Lung (tissue), 12 donors: ENCODE results near the gene POLR3E. TPM values are rescaled to one million over a fixed set of nuclear protein-coding genes. Genes with fewer than 3 reads are reported as not detected.

Source experiments
- ATAC-seq: fragments of 200-7000 bp; cut with Tn5 transposase; one replicate; pipeline ENCODE4 v1.9.1; 2020; ENCODE audit warnings: moderate number of reproducible peaks; ENCODE audit not compliant: insufficient read depth, low FRiP score
- DNase-seq, 3 donors: peaks; one replicate each; pipeline ENCODE4 v3.0.0-alpha.2; 2013 to 2017
- H3K27ac ChIP-seq, 2 donors: one replicate each; pipeline ENCODE4 v1.5.1; 2013; ENCODE audit warnings: mild to moderate bottlenecking in 2 of 2, moderate library complexity in 2 of 2, control low read depth in 1 of 2, inconsistent platforms in 1 of 2, low read depth in 1 of 2, low read length in 1 of 2
- H3K27me3 ChIP-seq, 3 donors: one replicate each; pipeline ENCODE4 v1.5.1; 2013; ENCODE audit warnings: low read length in 2 of 3; ENCODE audit not compliant: control insufficient read depth in 3 of 3, insufficient read depth in 3 of 3
- H3K36me3 ChIP-seq, 4 donors: one replicate each; pipeline ENCODE4 v1.5.1; 2013; ENCODE audit warnings: low read length in 4 of 4, mild to moderate bottlenecking in 1 of 4, moderate library complexity in 1 of 4; ENCODE audit not compliant: control insufficient read depth in 4 of 4, insufficient read depth in 4 of 4
- H3K4me1 ChIP-seq, 5 donors: one replicate each; pipeline ENCODE4 v1.5.1; 2013; ENCODE audit warnings: low read length in 5 of 5, mild to moderate bottlenecking in 2 of 5, moderate library complexity in 1 of 5; ENCODE audit not compliant: control insufficient read depth in 5 of 5, insufficient read depth in 5 of 5
- H3K4me3 ChIP-seq: one replicate; pipeline ENCODE4 v1.5.1; 2013; ENCODE audit warnings: mild to moderate bottlenecking, control low read depth, moderate library complexity
- H3K9ac ChIP-seq, 2 donors: one replicate each; pipeline ENCODE4 v1.5.1; 2013; ENCODE audit warnings: low read length in 2 of 2, control low read depth in 1 of 2; ENCODE audit not compliant: insufficient read depth in 1 of 2
- H3K9me3 ChIP-seq, 4 donors: one replicate each; pipeline ENCODE4 v1.5.1; 2013; ENCODE audit warnings: low read length in 3 of 4, mild to moderate bottlenecking in 1 of 4, moderate library complexity in 1 of 4; ENCODE audit not compliant: control insufficient read depth in 4 of 4, insufficient read depth in 3 of 4
- WGBS, 2 donors: extraction: QIAGEN DNeasy Blood & Tissue Kit; methylation state at CpG; one replicate each; pipeline ENCODE4 v1.1.7; 2013; 5-methylcytosine and 5-hydroxymethylcytosine counted together
- polyA plus RNA-seq, 2 donors: library from polyadenylated mRNA; stranded (reverse); fragments of 200-250 nt; gene quantifications; one replicate each; pipeline ENCODE4 v1.2.1, GENCODE V29; 2013
- total RNA-seq, 2 donors: library from RNA; depleted of rRNA in 1 of 2; stranded (reverse); fragments of >200 nt in 1 of 2; gene quantifications; one replicate each; pipeline ENCODE4 v1.2.1, GENCODE V29; 2014 to 2021
- TF ChIP-seq, protein P1 (sequence below): IDR thresholded peaks from 2 replicates; pipeline ENCODE4 v1.5.1; 2012; ENCODE audit warnings: mild to moderate bottlenecking; ENCODE audit errors: control extremely low read depth, extremely low read depth
- donor health status: control.
- donor health status: control.
- donor health status: Bipolar disorder and iron deficiency.
- donor health status: healthy.
- donor health status: DM: yes; HTN: yes; CAD: no.

The POLR3E gene
- total and polyA plus RNA-seq, 4 donors, result 23.2 to 44.3 (median 34.0) TPM

DNA sequence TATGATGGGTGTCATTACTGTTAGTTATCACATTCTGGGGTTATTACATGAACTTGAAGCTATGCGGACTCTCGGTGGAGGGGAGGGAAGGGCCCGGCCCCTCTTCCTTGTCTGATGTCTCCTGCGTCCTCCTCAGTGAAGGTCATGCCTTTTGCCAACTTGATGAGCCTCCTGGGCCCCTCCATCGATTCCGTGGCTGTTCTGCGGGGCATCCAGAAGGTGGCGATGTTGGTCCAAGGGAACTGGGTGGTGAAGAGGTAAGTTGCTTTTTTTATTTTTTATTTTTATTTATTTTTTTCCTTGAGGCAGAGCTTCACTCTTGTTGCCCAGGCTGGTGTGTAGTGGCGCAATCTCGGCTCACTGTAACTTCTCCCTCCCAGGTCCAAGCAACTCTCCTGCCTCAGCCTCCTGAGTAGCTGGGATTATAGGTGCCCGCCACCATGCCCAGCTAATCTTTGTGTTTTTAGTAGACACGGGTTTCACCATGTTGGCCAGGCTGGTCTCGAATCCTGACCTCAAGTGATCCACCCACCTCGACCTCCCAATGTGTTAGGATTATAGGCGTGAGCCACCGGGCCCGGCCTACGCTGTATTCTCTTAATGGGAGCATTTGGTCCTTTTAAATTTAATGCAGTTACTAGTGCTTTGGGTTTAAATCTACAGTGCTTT is 21.6 kb downstream of the POLR3E start:
- Histone ChIP-seq H3K4me1 (no peaks in the 10 kb centered on the region), H3K27me3 (no peaks in the 10 kb centered on the region), H3K4me3 (no peak overlapping the region), H3K9ac (no peak overlapping the region), H3K27ac (no peak overlapping the region), H3K9me3 (no peaks in the 10 kb centered on the region), H3K36me3 (peaks cover 8 to 60% (median 20%) of the 10 kb centered on the region in 4 donors)
- WGBS, 2 donors, result 84 to 89% methylated on average over 18 of the region's 18 CpGs
- DNase-seq (no peak), ATAC-seq (no peak)
- TF ChIP-seq, protein P1, sequence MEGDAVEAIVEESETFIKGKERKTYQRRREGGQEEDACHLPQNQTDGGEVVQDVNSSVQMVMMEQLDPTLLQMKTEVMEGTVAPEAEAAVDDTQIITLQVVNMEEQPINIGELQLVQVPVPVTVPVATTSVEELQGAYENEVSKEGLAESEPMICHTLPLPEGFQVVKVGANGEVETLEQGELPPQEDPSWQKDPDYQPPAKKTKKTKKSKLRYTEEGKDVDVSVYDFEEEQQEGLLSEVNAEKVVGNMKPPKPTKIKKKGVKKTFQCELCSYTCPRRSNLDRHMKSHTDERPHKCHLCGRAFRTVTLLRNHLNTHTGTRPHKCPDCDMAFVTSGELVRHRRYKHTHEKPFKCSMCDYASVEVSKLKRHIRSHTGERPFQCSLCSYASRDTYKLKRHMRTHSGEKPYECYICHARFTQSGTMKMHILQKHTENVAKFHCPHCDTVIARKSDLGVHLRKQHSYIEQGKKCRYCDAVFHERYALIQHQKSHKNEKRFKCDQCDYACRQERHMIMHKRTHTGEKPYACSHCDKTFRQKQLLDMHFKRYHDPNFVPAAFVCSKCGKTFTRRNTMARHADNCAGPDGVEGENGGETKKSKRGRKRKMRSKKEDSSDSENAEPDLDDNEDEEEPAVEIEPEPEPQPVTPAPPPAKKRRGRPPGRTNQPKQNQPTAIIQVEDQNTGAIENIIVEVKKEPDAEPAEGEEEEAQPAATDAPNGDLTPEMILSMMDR, result no peak

DNA sequence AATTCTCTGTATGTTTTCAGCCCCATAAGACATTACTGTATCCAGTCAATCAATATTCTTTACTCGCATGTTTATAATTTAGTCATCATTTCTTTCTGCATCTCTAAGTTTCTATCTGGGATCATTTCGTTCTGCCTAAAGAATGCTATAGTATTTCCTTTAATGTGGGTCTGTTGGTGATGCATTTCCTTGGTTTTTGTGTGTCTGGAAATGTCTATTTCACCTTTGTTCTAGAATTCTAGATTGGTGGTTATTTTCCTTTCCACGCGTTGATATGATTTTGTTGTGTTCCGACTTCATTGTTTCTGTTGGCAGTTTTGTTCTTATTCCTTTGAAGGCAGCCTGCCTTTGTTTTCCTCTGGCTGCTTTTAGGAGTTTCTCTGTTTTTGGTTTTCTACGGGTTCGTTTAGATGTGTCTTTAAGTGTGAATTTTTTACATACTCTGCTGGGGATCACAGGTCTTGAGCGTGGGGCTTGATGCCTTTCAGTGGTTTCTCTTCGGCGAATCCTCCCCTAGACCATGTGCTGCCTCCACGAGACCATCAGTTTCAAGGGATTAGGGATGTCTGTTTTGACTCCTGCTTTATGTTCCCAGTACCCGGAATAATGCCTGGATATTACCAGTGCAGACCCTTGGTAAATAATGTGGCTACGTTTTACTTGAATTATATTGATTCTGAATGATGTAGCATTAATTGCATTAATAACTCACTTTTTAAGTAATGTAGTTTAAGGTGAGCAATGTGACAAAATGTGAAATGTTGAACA is 23.5 kb downstream of the POLR3E start:
- H3K4me1 ChIP-seq, result no peaks in the 10 kb centered on the region
- H3K36me3 ChIP-seq, result peaks cover 16 to 63% (median 22%) of the 10 kb centered on the region in 4 donors
- H3K9me3 ChIP-seq, result no peaks in the 10 kb centered on the region
- H3K9ac ChIP-seq, result no peak overlapping the region
- TF ChIP-seq, protein P1, result no peak
- DNase-seq (no peak), ATAC-seq (no peak)
- H3K4me3 ChIP-seq, result no peak overlapping the region
- no peaks in the 10 kb centered on the region for H3K27me3 ChIP-seq
- no peak overlapping the region for H3K27ac ChIP-seq
- WGBS, 2 donors, result 83 to 88% methylated on average over 13 of the region's 13 CpGs

DNA sequence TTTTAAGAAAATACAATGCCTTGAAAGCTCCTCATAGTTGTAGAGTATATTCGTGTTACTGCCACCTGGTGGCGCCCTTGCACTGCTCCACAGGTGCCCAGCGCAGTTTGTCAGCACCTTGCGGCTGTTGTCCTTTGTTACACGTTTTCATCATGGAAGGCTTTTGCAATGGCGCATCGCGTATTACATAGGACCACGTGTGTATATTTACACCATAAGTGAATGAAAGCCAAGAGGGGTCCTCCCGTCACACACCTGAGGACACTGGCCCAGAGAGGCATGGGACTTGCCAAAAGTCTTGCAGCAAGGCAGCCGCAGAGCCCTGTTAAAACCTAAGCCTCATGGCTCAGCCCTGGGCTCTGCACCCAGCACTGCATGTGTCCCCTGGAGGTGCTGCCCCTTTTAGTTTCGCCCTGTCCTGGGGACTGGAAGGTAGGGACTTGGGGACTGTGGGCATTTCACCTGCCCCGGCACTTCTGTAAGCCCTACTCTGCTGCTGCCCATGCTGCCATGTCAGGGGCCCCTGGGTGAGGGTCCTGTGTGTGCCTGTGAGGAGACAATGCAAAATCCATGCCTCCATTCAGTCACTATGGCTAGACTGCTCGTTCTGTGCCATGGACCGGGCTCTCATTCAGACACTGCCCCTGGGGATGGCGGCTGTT is 24.3 kb downstream of the POLR3E start:
- no peak overlapping the region for H3K4me3 ChIP-seq
- DNase-seq, result peak; percentile 61 to 72 (median 67)
- no peaks in the 10 kb centered on the region for H3K27me3 ChIP-seq
- TF ChIP-seq, protein P1, result peak; percentile 88
- WGBS, 2 donors, result 49 to 54% methylated on average over 16 of the region's 16 CpGs
- no peak overlapping the region for H3K9ac ChIP-seq
- peaks cover 12 to 63% (median 17%) of the 10 kb centered on the region in 4 donors for H3K36me3 ChIP-seq
- no peaks in the 10 kb centered on the region for H3K9me3 ChIP-seq
- ATAC-seq, result peak; percentile 70
- no peak overlapping the region for H3K27ac ChIP-seq
- H3K4me1 ChIP-seq, result no peaks in the 10 kb centered on the region
